Subcutaneous abdominal adipose tissue (tissue), 5 donors: ENCODE data around the gene XRCC6.

Source experiments
- H3K27ac ChIP-seq: one replicate; pipeline ENCODE4 v1.7.0; 2013; ENCODE audit warnings: low read depth, mild to moderate bottlenecking, inconsistent platforms, low read length, moderate library complexity
- H3K27me3 ChIP-seq, 5 donors: one replicate each; pipeline ENCODE4 v1.7.0; 2013; ENCODE audit warnings: low read length in 5 of 5, inconsistent platforms in 1 of 5; ENCODE audit not compliant: control insufficient read depth in 5 of 5, insufficient read depth in 4 of 5
- H3K36me3 ChIP-seq, 5 donors: one replicate each; pipeline ENCODE4 v1.7.0; 2013; ENCODE audit warnings: low read length in 5 of 5; ENCODE audit not compliant: control insufficient read depth in 5 of 5, insufficient read depth in 5 of 5
- H3K4me1 ChIP-seq, 5 donors: one replicate each; pipeline ENCODE4 v1.7.0; 2013; ENCODE audit warnings: low read length in 5 of 5, mild to moderate bottlenecking in 3 of 5, moderate library complexity in 1 of 5; ENCODE audit not compliant: control insufficient read depth in 5 of 5, insufficient read depth in 5 of 5
- H3K4me3 ChIP-seq, 5 donors: one replicate each; pipeline ENCODE4 v1.7.0; 2013; ENCODE audit warnings: low read length in 5 of 5, low read depth in 1 of 5
- H3K9ac ChIP-seq, 5 donors: one replicate each; pipeline ENCODE4 v1.7.0; 2013; ENCODE audit warnings: low read length in 5 of 5, mild to moderate bottlenecking in 4 of 5, moderate library complexity in 3 of 5
- H3K9me3 ChIP-seq, 5 donors: one replicate each; pipeline ENCODE4 v1.7.0; 2013; ENCODE audit warnings: low read length in 5 of 5; ENCODE audit not compliant: control insufficient read depth in 5 of 5
- donor health status: healthy.
- donor health status: healthy.
- donor health status: healthy.
- donor health status: healthy.
- donor health status: healthy.

The XRCC6 gene

GRCh38 chr22:41596776-41597634 lies 24.1 kb upstream of the XRCC6 start:
- no peaks in the 10 kb centered on the region for H3K9me3 ChIP-seq
- peaks cover 0 to 7% (median 0%) of the 10 kb centered on the region in 5 donors for H3K4me1 ChIP-seq
- H3K27ac ChIP-seq = no peak overlapping the region
- peak overlapping the region in 1 of 5 donors; percentile 25 for H3K9ac ChIP-seq
- H3K4me3 ChIP-seq = no peak overlapping the region
- peaks cover 0 to 25% (median 14%) of the 10 kb centered on the region in 5 donors for H3K36me3 ChIP-seq
- H3K27me3 ChIP-seq = no peaks in the 10 kb centered on the region

GRCh38 chr22:41597635-41597953 lies 23.5 kb upstream of the XRCC6 start:
- Histone ChIP-seq H3K27me3 (no peaks in the 10 kb centered on the region), H3K4me3 (no peak overlapping the region), H3K4me1 (peaks cover 0 to 7% (median 0%) of the 10 kb centered on the region in 5 donors), H3K36me3 (peaks cover 0 to 31% (median 20%) of the 10 kb centered on the region in 5 donors), H3K9ac (no peak overlapping the region), H3K9me3 (no peaks in the 10 kb centered on the region), H3K27ac (no peak overlapping the region)

- H3K4me3 ChIP-seq = no peak overlapping the region
- H3K27me3 ChIP-seq = no peaks in the 10 kb centered on the region
- H3K9me3 ChIP-seq = no peaks in the 10 kb centered on the region
- H3K4me1 ChIP-seq = peaks cover 0 to 7% (median 0%) of the 10 kb centered on the region in 5 donors
- peaks cover 0 to 35% (median 25%) of the 10 kb centered on the region in 5 donors for H3K36me3 ChIP-seq
- H3K27ac ChIP-seq = no peak overlapping the region
- H3K9ac ChIP-seq = peak overlapping the region in 1 of 5 donors; percentile 10
These were observed 23.0 kb upstream of the XRCC6 start for GRCh38 chr22:41598081-41598480.

DNA sequence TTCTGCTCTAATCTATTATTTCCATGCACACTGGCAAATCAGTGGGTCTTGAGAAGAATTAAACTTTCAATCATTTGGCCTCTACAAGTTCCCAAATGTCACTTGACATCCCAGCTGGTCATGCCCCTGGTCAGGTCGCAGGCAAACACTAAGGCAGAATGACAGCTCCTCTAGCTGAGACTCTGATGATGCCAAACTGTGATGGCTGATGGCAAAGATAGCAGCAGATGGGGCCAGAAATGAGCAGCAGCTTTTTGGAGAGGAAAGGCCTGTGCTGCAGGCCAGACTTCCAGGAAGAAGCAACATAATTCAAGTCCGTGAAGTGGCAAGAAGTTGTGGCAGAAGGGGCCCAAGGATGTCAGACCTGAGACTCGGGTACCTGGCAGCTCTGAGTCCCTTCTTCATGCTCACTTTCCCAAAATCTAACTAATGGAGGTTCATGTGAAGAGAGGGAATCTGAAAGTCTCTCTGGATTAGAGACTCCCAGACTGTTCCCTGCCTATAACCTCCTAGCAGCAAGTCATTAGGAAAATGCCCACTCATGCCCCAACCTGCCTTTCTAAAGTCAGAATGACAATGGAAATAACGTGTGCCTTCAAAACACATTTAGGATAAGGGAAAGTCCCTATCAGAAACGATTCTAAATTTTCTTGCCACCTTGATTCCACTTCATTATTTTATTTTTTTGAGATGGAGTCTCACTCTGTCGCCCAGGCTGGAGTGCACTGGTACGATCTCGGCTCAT lies 22.0 kb upstream of the XRCC6 start:
- Histone ChIP-seq H3K4me3 (no peak overlapping the region), H3K9ac (no peak overlapping the region), H3K27ac (no peak overlapping the region), H3K9me3 (no peaks in the 10 kb centered on the region), H3K36me3 (peaks cover 0 to 44% (median 33%) of the 10 kb centered on the region in 5 donors), H3K27me3 (no peaks in the 10 kb centered on the region), H3K4me1 (peaks cover 0 to 7% (median 0%) of the 10 kb centered on the region in 5 donors)

DNA sequence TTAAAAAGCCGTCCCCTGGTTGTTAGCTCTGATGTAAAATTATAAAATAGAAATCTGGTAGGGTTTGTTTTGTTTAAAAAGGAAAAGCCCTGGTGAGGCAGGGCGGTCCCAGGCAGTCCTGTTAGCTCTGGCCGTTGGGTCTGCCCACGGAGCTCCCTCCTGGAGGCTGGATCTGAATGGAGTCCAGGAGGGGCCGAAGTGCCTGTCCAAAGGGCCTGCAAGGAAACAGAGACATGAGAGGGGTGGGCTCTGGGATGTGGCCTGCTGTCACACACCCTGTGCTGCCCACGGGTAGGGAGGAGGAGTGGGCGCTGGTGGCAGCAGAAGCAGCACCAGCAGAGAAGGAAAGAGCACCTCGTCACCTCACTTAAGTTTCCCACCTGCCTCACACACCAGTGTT lies 20.1 kb upstream of the XRCC6 start:
- Histone ChIP-seq H3K36me3 (peaks cover 6 to 58% (median 44%) of the 10 kb centered on the region in 5 donors), H3K4me1 (no peaks in the 10 kb centered on the region), H3K9me3 (no peaks in the 10 kb centered on the region), H3K9ac (no peak overlapping the region), H3K27me3 (no peaks in the 10 kb centered on the region), H3K4me3 (no peak overlapping the region), H3K27ac (no peak overlapping the region)

DNA sequence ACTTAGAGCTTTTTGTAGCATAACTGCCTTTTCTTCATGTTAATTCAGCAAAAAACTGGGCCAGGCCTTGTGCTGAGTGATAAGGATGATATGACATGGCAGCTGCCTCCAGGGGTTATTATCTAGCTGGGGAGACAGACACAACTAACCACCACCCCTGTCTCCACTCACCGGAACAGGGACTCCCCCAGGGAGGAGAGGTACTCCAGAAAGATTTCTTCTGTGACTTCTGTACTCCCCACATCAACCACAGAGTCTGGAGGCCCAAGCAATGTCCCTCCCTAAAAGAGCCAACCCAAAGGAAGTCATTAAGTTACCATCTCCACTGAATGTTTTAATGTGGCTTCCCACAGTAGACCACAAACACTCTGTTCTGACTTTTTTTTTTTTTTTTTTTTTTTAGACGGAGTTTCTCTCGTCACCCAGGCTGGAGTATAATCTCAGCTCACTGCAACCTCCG lies 17.2 kb upstream of the XRCC6 start:
- peaks cover 6 to 73% (median 59%) of the 10 kb centered on the region in 5 donors for H3K36me3 ChIP-seq
- no peaks in the 10 kb centered on the region for H3K4me1 ChIP-seq
- H3K9me3 ChIP-seq = no peaks in the 10 kb centered on the region
- H3K27ac ChIP-seq = no peak overlapping the region
- H3K4me3 ChIP-seq = no peak overlapping the region
- no peak overlapping the region for H3K9ac ChIP-seq
- no peaks in the 10 kb centered on the region for H3K27me3 ChIP-seq

- no peak overlapping the region for H3K4me3 ChIP-seq
- peaks cover 6 to 39% (median 30%) of the 10 kb centered on the region in 5 donors for H3K36me3 ChIP-seq
- H3K9ac ChIP-seq = no peak overlapping the region
- H3K9me3 ChIP-seq = no peaks in the 10 kb centered on the region
- H3K4me1 ChIP-seq = no peaks in the 10 kb centered on the region
- H3K27ac ChIP-seq = no peak overlapping the region
- H3K27me3 ChIP-seq = no peaks in the 10 kb centered on the region
These were observed 12.7 kb upstream of the XRCC6 start for GRCh38 chr22:41608386-41608785.

- H3K4me1 ChIP-seq = no peaks in the 10 kb centered on the region
- no peak overlapping the region for H3K27ac ChIP-seq
- H3K4me3 ChIP-seq = no peak overlapping the region
- H3K36me3 ChIP-seq = peaks cover 0 to 7% (median 3%) of the 10 kb centered on the region in 5 donors
- no peaks in the 10 kb centered on the region for H3K27me3 ChIP-seq
- H3K9ac ChIP-seq = no peak overlapping the region
- no peaks in the 10 kb centered on the region for H3K9me3 ChIP-seq
These were observed 8.3 kb upstream of the XRCC6 start for GRCh38 chr22:41612603-41613306.

DNA sequence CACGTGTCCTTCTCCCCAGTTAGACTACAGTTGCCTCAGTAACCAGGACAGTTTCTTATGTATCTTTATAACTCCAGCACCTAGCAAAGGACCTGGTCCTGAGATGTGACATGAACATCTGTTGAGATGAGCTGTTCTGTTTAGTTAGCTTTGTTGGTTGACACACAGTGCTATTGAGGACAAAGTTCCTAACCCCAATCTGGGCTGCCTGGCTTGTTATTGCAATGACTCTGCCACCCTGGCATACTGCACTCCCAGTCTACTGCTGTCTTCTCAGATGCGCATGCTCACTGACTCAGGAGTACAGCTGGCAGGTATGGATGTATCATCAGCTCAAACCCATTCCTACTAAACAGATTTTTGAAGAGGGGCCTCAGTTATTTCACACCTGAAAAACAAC lies 7.6 kb upstream of the XRCC6 start:
- no peak overlapping the region for H3K4me3 ChIP-seq
- H3K4me1 ChIP-seq = no peaks in the 10 kb centered on the region
- no peak overlapping the region for H3K27ac ChIP-seq
- H3K9me3 ChIP-seq = no peaks in the 10 kb centered on the region
- no peak overlapping the region for H3K9ac ChIP-seq
- H3K36me3 ChIP-seq = peaks cover 0 to 4% (median 2%) of the 10 kb centered on the region in 5 donors
- H3K27me3 ChIP-seq = no peaks in the 10 kb centered on the region
